ENCODE results near the gene ANXA4.

GRCh38 chr2:69844560-69844959, 102.6 kb downstream of the ANXA4 start:
- TF ChIP-seq CREB1 (IDR thresholded peaks at IDR 0.05), result no peak
- no peak for TF ChIP-seq CREB1 (CRISPR knock-in tag; IDR thresholded peaks at IDR 0.05)
- TF ChIP-seq, protein P1, sequence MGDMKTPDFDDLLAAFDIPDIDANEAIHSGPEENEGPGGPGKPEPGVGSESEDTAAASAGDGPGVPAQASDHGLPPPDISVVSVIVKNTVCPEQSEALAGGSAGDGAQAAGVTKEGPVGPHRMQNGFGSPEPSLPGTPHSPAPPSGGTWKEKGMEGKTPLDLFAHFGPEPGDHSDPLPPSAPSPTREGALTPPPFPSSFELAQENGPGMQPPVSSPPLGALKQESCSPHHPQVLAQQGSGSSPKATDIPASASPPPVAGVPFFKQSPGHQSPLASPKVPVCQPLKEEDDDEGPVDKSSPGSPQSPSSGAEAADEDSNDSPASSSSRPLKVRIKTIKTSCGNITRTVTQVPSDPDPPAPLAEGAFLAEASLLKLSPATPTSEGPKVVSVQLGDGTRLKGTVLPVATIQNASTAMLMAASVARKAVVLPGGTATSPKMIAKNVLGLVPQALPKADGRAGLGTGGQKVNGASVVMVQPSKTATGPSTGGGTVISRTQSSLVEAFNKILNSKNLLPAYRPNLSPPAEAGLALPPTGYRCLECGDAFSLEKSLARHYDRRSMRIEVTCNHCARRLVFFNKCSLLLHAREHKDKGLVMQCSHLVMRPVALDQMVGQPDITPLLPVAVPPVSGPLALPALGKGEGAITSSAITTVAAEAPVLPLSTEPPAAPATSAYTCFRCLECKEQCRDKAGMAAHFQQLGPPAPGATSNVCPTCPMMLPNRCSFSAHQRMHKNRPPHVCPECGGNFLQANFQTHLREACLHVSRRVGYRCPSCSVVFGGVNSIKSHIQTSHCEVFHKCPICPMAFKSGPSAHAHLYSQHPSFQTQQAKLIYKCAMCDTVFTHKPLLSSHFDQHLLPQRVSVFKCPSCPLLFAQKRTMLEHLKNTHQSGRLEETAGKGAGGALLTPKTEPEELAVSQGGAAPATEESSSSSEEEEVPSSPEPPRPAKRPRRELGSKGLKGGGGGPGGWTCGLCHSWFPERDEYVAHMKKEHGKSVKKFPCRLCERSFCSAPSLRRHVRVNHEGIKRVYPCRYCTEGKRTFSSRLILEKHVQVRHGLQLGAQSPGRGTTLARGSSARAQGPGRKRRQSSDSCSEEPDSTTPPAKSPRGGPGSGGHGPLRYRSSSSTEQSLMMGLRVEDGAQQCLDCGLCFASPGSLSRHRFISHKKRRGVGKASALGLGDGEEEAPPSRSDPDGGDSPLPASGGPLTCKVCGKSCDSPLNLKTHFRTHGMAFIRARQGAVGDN (CRISPR knock-in tag; IDR thresholded peaks at IDR 0.05), result no peak
- no peak for TF ChIP-seq ZBTB7A (CRISPR knock-in tag; IDR thresholded peaks at IDR 0.05)
- TF ChIP-seq RELA (CRISPR knock-in tag; IDR thresholded peaks at IDR 0.05), result no peak
- no peak for TF ChIP-seq ZNF530 (CRISPR knock-in tag; IDR thresholded peaks at IDR 0.05; ENCODE audit: low read depth)
- TF ChIP-seq ZNF383 (CRISPR knock-in tag; IDR thresholded peaks at IDR 0.05; ENCODE audit: borderline replicate concordance), result no peak
- no peak for TF ChIP-seq ZNF644 (CRISPR knock-in tag; IDR thresholded peaks at IDR 0.05; ENCODE audit: low read depth)
- TF ChIP-seq CTCF (CRISPR knock-in tag; IDR thresholded peaks at IDR 0.05), result no peak
- TF ChIP-seq SP2 (CRISPR knock-in tag; IDR thresholded peaks at IDR 0.05), result no peak
- no peak for TF ChIP-seq POLR2AphosphoS5 (IDR thresholded peaks at IDR 0.05; ENCODE audit: low read depth, low read length)

All from HepG2 (cell line).